IgD-negative memory B cell (primary cell): ENCODE measurements around the gene OARD1. TPM values are rescaled to one million over a fixed set of nuclear protein-coding genes. Genes with fewer than 3 reads are reported as not detected.

Experiments used
- H3K27ac Mint-ChIP-seq, 3 donors: one replicate each; pipeline ENCODE4 v1.8.0; 2020 to 2022; ENCODE audit warnings: mild to moderate bottlenecking in 3 of 3, mixed read lengths in 3 of 3, moderate library complexity in 1 of 3
- H3K27me3 Mint-ChIP-seq: one replicate; pipeline ENCODE4 v1.8.0; 2021; ENCODE audit warnings: mixed read lengths
- H3K36me3 Mint-ChIP-seq: one replicate; pipeline ENCODE4 v1.8.0; 2020; ENCODE audit warnings: mild to moderate bottlenecking, mixed read lengths
- H3K4me1 Mint-ChIP-seq, 3 donors: one replicate each; pipeline ENCODE4 v1.8.0; 2020 to 2022; ENCODE audit warnings: mixed read lengths in 3 of 3, mild to moderate bottlenecking in 1 of 3
- H3K4me3 Mint-ChIP-seq, 4 donors: one replicate each; pipeline ENCODE4 v1.8.0; 2020 to 2022; ENCODE audit warnings: mild to moderate bottlenecking in 4 of 4, mixed read lengths in 4 of 4, moderate library complexity in 3 of 4
- H3K9me3 Mint-ChIP-seq, 3 donors: one replicate each; pipeline ENCODE4 v1.8.0; 2020 to 2021; ENCODE audit warnings: mixed read lengths in 3 of 3, mild to moderate bottlenecking in 1 of 3
- polyA plus RNA-seq: library from polyadenylated mRNA; unstranded; fragments of 300-500 nt; fragmentation: Illumina TruSeq; gene quantifications from one replicate; pipeline ENCODE4 v1.2.3, GENCODE V29; 2021

The OARD1 gene
- polyA plus RNA-seq, 1 donor from 2014 or later = 58.3 TPM

DNA sequence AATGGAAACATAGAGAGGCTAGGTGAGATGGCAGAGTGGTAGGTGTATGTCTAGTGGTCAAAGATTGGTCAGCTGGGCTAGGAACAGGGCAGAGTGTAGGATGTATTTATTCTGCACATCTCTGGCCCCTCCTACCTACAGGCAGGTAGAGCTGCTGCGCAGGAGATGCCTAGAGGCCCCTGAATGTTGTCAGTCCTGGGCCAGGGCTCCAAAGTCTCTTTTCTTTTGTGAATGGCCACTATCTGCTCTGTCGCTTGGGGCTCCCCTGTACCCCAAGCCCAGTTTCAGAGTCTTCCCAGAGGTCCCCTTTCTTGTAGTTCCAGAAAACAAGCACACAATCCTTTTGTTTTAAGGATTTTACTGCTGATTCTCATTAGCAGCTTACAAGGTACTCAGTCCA lies 24.9 kb downstream of the OARD1 start:
- Mint-ChIP-seq H3K4me3 (no peak overlapping the region), H3K4me1 (peaks cover 6 to 10% (median 9%) of the 10 kb centered on the region in 3 donors), H3K9me3 (no peaks in the 10 kb centered on the region), H3K36me3 (peaks cover 11% of the 10 kb centered on the region), H3K27me3 (no peaks in the 10 kb centered on the region), H3K27ac (no peak overlapping the region)

DNA sequence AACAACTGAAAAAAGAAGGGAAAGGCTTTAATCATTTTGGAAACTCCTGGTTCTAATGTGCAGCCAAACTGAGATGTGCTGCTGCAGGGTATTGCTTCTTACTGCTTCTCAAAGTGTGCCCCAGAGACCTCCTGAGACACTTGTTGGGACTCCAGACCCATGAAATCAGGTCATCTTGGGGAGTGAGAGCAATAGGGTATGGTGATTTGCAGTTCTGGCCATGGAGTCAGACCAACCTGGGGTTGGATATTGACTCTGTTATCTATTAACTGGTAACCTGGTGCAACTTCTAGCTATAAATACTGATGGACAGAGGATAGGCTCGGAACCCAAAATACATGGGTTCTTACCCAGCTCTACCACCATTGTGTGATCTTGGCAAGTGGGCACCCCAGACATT lies 26.1 kb downstream of the OARD1 start:
- Mint-ChIP-seq H3K36me3 (peaks cover 11% of the 10 kb centered on the region), H3K27me3 (no peaks in the 10 kb centered on the region), H3K4me3 (no peak overlapping the region), H3K4me1 (no peaks in the 10 kb centered on the region), H3K9me3 (no peaks in the 10 kb centered on the region), H3K27ac (no peak overlapping the region)

DNA sequence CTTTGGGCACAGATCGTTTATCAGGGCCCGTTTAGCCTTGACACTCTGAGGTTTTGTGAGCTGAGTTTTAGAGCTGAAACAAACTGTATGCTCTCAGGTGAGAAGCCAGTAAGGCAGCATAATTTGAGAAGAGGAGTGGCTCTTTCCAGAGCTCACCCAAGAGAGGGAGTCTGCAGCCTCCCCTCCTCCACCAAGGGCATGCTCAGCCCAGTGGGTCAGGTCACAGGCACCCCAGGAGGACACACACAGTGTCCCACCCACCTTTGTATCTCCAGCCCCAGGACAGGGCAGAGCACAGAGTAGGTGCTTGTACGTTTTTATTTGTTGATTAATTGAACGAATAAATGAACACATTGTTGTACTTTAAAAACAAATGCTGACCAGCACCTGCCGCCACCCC lies 26.5 kb downstream of the OARD1 start:
- Mint-ChIP-seq H3K36me3 (peaks cover 11% of the 10 kb centered on the region), H3K27ac (no peak overlapping the region), H3K4me3 (no peak overlapping the region), H3K4me1 (no peaks in the 10 kb centered on the region), H3K27me3 (no peaks in the 10 kb centered on the region), H3K9me3 (no peaks in the 10 kb centered on the region)

DNA sequence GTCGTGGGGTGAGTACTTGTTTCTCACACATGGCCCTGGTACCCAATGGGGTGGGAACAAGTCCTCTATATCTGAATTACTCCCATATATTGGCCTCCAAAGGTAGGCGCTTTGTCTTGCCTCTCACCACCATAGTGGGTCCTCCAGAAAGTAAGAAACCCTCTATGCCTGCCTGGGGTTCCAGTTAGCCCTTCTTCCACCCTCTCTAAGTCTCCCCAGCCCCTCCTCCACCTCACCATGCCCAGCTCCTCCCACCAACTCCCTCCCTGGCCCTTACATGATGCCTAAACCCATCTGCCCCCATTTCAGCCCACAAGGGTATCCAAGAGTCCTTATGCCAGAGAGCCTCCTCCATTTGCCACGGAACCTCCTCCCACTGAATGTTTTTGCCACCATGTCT lies 29.0 kb downstream of the OARD1 start:
- Mint-ChIP-seq H3K27ac (peak overlapping the region in 1 of 3 donors; percentile 87), H3K36me3 (peaks cover 7% of the 10 kb centered on the region), H3K4me3 (no peak overlapping the region), H3K9me3 (no peaks in the 10 kb centered on the region), H3K27me3 (no peaks in the 10 kb centered on the region), H3K4me1 (no peaks in the 10 kb centered on the region)

DNA sequence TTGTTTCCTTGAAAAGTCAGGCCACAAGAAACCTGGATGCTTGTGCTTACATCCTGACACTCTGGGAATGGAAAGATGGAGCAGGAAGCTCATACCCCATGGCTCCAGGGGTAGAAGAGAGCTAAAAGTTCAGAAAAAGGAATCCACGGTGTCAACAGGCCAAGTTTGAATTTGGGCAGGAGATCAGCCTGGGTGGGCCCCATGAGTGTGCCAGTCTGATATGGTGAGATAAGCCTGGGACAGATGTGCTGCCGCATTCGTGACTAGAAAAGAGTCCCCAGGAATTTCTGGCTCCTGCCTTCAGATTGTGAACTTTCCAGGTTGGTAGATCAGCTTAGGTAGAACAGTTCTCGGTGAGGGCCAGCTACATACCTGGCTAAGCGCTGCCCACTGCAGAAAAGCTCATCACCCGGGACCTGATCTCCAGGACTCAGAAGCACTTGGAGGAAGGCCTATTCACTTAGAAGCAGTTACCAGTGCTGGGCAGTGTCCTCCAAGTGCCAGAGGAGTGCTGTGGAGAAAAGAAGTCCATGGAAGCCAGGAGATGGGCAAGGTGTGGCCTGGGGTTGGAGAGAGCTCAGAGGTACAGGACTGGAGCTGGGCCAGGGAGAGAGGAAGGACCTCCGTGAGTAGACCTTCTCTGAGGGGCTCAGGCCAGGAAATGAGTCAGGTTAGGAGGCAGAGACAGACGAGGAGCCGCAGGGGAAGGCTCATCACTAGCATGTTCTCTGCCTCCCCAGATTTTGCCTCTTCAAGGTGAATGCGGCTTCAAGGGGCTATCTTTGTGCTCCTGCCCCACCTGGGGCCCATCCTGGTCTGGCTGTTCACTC lies 29.7 kb downstream of the OARD1 start, which contains the start of gene TSPO2:
TSS of gene TSPO2 (plus strand) at position 242 of the 830 bp plus-strand sequence. CDS start at position 761, 519 bp downstream.
- Mint-ChIP-seq H3K27me3 (no peaks in the 10 kb centered on the region), H3K27ac (peak within 1 kb of the TSS in 1 of 3 donors; percentile 87), H3K9me3 (no peaks in the 10 kb centered on the region), H3K4me3 (peak within 1 kb of the TSS in 1 of 4 donors; percentile 58), H3K36me3 (peaks cover 7% of the 10 kb centered on the region), H3K4me1 (no peaks in the 10 kb centered on the region)

DNA sequence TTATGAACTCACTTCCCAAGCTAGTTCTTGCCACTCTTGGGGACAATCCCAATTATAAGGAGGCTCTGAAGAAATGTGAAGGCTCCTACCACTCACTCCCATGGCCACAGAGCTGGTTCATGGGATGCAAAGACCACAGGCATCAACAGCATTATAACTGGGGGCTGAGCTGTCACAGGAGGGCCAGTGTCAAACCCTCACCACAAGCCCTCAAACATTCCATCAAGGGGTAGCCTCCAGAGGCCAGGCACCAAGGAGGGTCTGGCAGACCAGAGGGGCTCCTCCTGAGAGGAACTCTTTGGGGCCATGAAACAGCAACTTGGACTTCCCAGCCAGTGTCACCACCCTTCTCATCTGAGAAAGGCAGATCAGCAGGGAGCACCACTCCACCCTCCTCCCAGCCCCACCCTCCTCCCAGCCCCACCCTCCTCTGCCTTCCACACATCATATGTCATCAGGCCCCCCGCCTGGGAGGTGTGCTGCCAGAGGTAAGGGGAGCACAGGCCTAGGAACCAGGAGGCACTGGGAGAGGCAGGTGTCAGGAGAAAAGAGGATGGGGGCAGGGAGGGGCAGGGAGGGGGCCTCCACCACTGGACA lies 31.1 kb downstream of the OARD1 start:
- H3K27me3 Mint-ChIP-seq = no peaks in the 10 kb centered on the region
- no peaks in the 10 kb centered on the region for H3K9me3 Mint-ChIP-seq
- H3K36me3 Mint-ChIP-seq = peaks cover 7% of the 10 kb centered on the region
- H3K4me3 Mint-ChIP-seq = no peak overlapping the region
- H3K4me1 Mint-ChIP-seq = no peaks in the 10 kb centered on the region
- H3K27ac Mint-ChIP-seq = no peak overlapping the region

DNA sequence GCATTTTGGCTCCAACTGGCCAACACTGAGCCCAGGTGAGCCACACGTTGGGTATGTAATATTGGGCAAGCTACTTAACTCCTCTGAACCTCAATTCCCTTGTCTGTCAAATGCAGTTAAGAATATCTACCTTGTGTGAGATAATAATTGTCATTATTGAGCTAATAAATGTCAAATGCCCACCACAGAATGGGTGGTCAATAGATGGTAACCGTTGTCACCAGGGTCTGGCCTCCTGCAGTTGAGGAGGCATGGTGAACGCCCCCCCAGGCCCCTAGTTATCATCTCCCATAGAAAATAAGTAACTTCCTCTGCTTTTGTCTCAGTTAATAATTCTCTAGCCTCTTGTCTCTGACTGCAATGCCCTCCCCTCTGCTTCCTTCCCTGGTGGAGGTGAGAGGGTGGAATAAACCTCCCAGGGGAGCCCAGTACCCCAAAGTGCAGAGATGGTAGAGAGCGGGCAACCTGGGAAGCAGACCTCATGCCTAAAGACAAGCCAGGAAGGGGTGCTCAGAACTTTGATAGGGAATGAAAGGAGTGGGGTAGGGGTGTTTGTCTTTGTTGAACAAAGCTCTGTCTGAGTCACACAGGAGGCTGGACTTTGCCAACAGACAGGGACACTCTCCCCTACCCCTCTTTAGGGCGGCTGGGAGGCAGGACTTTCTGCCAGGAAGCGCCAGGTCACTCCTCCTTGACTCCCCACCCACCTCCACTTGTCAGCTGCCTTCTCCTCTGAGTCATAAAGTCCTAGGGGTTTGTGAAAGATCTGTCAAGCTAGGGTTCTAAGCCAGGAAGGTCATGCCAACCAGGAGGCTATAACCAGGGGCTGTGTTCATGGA lies 31.8 kb downstream of the OARD1 start:
- Mint-ChIP-seq H3K36me3 (peaks cover 7% of the 10 kb centered on the region), H3K27me3 (no peaks in the 10 kb centered on the region), H3K4me3 (no peak overlapping the region), H3K9me3 (no peaks in the 10 kb centered on the region), H3K27ac (no peak overlapping the region), H3K4me1 (no peaks in the 10 kb centered on the region)

DNA sequence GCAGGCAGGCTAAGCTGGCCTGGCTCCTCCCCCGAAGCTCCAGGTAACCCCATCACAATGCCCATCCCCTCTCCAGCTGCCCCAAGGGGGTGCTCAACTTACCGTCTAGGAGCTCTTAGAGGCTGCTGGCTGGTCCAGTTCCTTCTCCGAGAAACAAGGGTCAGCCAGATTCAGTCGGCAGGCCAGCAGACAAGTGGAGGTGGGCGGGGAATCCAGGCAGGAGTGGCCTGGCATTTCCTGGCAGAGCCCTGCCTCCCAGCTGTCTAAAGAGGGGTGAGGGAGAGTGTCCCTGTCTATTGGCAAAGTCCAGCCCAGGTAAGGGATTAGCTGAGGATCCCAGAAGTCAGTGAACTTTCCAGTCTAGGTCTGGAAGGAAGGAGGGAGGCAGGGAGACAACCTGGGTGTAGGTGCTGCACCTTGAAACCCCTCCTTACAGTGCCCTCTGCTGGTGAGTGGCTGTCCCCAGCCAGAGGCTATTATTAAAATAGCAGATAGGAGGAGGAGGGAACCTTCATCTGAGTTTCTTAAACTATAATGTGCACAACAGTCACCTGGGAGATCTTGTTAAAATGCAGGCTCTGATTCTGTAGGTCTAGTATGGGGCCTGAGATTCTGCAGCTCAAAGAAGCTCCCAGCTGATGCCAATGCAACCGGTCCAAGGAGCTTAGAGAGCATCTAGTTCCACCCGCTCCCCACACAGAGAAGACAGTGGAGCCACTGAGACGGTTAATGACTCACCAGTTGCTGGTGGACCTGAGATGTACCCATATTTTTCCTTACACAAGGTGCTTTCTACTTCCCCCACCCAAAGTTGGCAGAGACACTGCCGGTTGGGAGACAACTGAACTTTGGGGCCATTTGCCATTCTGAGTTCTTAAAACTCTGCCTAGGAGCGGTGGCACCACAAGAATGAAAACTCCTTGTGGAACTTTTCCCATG lies 32.8 kb downstream of the OARD1 start, which contains the start of gene UNC5CL:
TSS of gene UNC5CL (minus strand) at position 162 of the 939 bp plus-strand sequence. CDS start 4,147 bp downstream, outside the sequence.
- Mint-ChIP-seq H3K4me1 (no peaks in the 10 kb centered on the region), H3K9me3 (no peaks in the 10 kb centered on the region), H3K36me3 (peaks cover 7% of the 10 kb centered on the region), H3K27ac (no peak within 1 kb of the TSS), H3K27me3 (no peaks in the 10 kb centered on the region), H3K4me3 (no peak within 1 kb of the TSS)

DNA sequence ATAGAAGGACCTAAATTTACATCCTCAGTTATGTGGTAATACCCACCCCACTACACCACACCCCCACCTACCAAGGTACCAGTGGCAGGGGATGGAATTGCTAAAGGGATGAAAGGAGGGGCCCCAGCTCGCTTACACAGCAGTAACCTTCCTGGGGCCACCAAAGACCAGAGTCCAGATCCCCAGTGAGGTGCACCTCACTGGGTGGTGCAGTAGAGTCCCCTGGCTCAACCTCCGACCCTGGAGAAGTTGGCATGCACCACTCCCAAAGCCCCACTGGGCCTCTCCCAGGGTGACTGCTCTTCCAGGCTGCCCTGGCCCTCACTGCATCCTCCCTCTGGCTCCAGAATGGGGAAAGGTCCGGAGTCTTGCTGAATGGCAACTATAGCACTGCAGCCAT lies 34.0 kb downstream of the OARD1 start:
- Mint-ChIP-seq H3K27me3 (no peaks in the 10 kb centered on the region), H3K36me3 (peaks cover under 1% of the 10 kb centered on the region), H3K4me1 (peaks cover 0 to under 1% (median 0%) of the 10 kb centered on the region in 3 donors), H3K27ac (no peak overlapping the region), H3K9me3 (no peaks in the 10 kb centered on the region), H3K4me3 (no peak overlapping the region)

DNA sequence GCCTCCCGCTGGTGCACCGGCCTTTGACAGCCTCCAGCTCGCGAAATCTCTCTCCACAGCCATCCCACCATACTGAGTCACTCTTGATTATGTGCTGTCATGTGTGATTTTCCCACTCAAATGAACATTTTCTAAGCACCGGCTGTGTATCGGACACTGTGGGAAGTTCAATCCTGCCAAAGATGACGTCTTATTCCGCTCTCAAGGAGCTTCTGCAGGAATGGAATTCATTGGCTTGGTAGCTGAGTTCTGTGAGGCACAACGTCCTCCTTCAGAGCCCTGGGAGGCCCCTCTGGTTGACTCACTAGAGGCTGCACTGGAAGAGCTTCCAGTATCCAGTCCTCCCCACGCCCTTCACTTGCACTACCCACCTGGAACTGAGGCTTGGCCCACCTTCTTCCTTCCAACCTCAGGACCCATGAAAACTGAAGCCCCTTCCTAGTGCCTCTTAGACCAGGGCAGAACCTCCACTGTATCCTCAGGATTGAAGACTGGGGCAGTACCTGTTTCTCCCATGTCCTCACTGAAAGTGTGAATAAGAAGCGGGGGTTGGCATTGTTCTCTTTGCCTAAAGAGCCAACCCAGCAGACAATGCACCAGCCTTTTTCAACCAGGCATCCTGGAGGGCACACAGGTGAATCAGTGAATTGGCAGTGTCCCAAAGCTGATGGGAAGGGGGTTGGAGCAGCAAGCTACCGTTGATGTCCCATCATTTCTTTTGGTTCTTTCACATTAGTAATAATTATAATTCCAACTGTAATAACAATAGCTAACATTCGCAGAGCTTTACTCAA lies 34.9 kb downstream of the OARD1 start:
- no peak overlapping the region for H3K4me3 Mint-ChIP-seq
- H3K27ac Mint-ChIP-seq = no peak overlapping the region
- H3K36me3 Mint-ChIP-seq = no peaks in the 10 kb centered on the region
- H3K9me3 Mint-ChIP-seq = no peaks in the 10 kb centered on the region
- peaks cover 0 to 2% (median 0%) of the 10 kb centered on the region in 3 donors for H3K4me1 Mint-ChIP-seq
- H3K27me3 Mint-ChIP-seq = no peaks in the 10 kb centered on the region

DNA sequence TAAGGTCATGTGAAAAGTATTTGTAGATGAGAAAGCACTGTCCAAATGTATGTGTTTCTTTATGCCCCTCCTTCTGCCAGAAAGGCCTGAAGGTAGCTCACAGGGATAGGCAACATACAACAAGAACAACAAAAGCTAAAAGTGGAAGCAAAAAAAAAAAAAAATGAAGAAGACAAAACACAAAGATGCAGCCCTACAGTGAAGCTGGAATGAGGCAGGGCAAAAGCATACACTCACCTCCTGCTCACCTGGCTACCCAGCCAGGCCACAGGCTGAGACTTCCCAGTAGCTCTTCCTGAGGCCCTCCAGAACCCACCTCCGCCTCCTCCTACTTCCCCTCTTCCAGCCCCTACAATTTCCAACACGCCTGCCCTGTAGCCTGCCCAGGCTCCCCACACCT lies 35.6 kb downstream of the OARD1 start:
- Mint-ChIP-seq H3K4me3 (no peak overlapping the region), H3K4me1 (peaks cover 0 to 2% (median 0%) of the 10 kb centered on the region in 3 donors), H3K36me3 (no peaks in the 10 kb centered on the region), H3K9me3 (no peaks in the 10 kb centered on the region), H3K27me3 (no peaks in the 10 kb centered on the region), H3K27ac (no peak overlapping the region)

DNA sequence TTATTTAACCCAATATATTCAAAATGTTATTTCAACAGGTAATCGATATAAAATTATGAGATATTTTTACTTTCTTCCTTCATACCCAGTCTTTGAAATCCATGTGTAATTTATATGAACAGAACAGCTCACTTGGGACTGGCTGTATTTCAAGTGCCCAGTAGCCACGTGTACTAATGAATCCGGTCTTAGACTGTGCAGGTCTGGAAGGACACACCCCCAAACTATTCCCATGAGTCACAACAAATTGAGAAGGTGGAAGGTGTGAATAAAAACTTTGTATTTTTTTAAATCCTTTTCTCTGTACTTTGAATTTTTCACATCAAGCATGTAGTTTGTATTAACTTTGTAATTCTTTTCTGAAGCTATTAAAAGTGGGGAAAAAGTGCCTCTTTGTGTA lies 36.0 kb downstream of the OARD1 start:
- Mint-ChIP-seq H3K27ac (peak overlapping the region in 1 of 3 donors; percentile 15), H3K4me3 (no peak overlapping the region), H3K4me1 (peaks cover 0 to 2% (median 0%) of the 10 kb centered on the region in 3 donors)

DNA sequence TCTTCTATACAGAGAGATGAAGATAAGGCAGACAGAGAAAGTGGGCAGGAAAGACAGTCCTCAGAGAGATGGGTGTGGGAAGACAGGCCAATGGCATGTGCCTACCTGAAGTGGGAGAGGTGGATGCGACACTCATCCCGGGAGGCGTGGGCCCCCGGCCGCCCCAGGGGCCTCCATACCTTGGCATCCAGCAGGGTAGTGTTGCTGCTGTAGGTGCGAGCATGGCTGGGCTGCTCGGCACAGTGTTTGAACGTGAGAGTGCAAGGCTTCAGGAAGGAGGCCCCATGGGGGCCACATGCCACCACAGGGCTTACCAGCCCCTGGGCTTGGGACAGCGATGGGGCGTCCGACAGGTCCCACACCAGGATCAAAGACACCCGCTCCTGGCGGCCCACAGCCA lies 38.4 kb downstream of the OARD1 start:
- H3K36me3 Mint-ChIP-seq = peaks cover 2% of the 10 kb centered on the region
- no peaks in the 10 kb centered on the region for H3K9me3 Mint-ChIP-seq
- no peaks in the 10 kb centered on the region for H3K27me3 Mint-ChIP-seq
- H3K4me3 Mint-ChIP-seq = no peak overlapping the region
- no peak overlapping the region for H3K27ac Mint-ChIP-seq
- peaks cover 5 to 11% (median 5%) of the 10 kb centered on the region in 3 donors for H3K4me1 Mint-ChIP-seq

More for the DNA sequence above, 36.0 kb downstream of the OARD1 start:
- no peaks in the 10 kb centered on the region for H3K9me3 Mint-ChIP-seq
- peaks cover under 1% of the 10 kb centered on the region for H3K36me3 Mint-ChIP-seq
- H3K27me3 Mint-ChIP-seq = no peaks in the 10 kb centered on the region
